Ishikawa (cell line): Measurements from ENCODE around the gene NFXL1.
A peak's percentile ranks its signal among the peaks of the same experiment; 100 is the strongest.

Source experiments
- CEBPB ChIP-seq: IDR thresholded peaks from 2 replicates; pipeline ENCODE4 v1.6.1; 2012
- CREB1 ChIP-seq: IDR thresholded peaks from 2 replicates; pipeline ENCODE4 v1.6.1; 2012; ENCODE audit warnings: low read depth
- EGR1 ChIP-seq: IDR thresholded peaks from 2 replicates; pipeline ENCODE4 v1.6.1; 2012
- EP300 ChIP-seq: IDR thresholded peaks from 2 replicates; pipeline ENCODE4 v1.6.1; 2012; ENCODE audit warnings: borderline replicate concordance
- FOXM1 ChIP-seq: IDR thresholded peaks from 2 replicates; pipeline ENCODE4 v1.6.1; 2012; ENCODE audit warnings: low read depth, borderline replicate concordance
- NFIC ChIP-seq: IDR thresholded peaks from 2 replicates; pipeline ENCODE4 v1.6.1; 2012
- RAD21 ChIP-seq: IDR thresholded peaks from 2 replicates; pipeline ENCODE4 v1.6.1; 2012; ENCODE audit warnings: low read depth
- TAF1 ChIP-seq: IDR thresholded peaks from 2 replicates; pipeline ENCODE4 v1.6.1; 2012; ENCODE audit warnings: low read depth, mild to moderate bottlenecking
- TCF12 ChIP-seq: IDR thresholded peaks from 2 replicates; pipeline ENCODE4 v1.6.1; 2012; ENCODE audit warnings: low read depth
- TEAD4 ChIP-seq: IDR thresholded peaks from 2 replicates; pipeline ENCODE4 v1.6.1; 2012
- YY1 ChIP-seq: IDR thresholded peaks from 2 replicates; pipeline ENCODE4 v1.6.1; 2012; ENCODE audit warnings: low read depth
- ZBTB7A ChIP-seq: IDR thresholded peaks from 2 replicates; pipeline ENCODE4 v1.6.1; 2012; ENCODE audit warnings: low read depth
- TF ChIP-seq, protein P1 (sequence below): IDR thresholded peaks from 2 replicates; pipeline ENCODE4 v1.6.1; 2012
- TF ChIP-seq, protein P2 (sequence below): IDR thresholded peaks from 2 replicates; pipeline ENCODE4 v1.6.1; 2012; ENCODE audit warnings: low read depth, mild to moderate bottlenecking
- TF ChIP-seq, protein P3 (sequence below): IDR thresholded peaks from 2 replicates; pipeline ENCODE4 v1.6.1; 2012

The NFXL1 gene

DNA sequence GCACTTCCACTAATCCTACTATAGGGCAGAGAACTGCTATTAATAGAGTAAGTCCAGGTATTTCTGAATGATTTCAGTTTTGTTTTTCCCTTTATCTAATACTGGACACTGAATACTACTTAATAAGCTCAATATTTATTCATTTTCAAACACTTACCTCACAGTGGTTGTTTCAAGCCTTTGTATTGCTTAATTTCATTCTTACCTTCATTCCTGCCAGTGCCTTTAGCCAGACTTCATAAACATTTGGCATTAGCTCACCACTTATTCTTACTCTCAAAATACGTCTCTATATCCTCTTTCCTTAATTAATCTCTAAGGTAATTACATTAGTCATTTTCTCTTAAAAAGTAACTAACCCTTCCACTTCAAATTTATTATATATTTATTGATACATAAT lies 57.7 kb downstream of the NFXL1 start:
- TF ChIP-seq, protein P1, sequence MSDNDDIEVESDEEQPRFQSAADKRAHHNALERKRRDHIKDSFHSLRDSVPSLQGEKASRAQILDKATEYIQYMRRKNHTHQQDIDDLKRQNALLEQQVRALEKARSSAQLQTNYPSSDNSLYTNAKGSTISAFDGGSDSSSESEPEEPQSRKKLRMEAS: no peak
- no peak for TF ChIP-seq TAF1

DNA sequence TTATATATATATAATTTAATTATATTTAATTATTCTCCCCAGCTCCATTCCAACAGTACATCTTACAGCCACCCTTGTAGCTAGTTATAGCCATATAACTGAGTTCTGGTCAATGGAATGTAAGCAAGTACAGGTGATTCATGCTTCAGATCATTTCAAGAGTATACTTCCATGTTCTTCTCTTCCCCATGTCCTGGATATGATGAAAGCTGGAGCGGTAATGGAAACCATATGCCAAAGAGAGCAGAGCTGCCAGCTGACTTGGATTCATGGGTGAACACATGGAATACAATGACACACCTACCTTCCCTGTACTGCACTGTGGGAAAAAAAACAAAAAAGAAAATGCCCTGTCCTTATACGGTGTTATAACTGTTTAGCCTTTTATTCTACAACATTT lies 59.0 kb downstream of the NFXL1 start:
- TF ChIP-seq, protein P2, sequence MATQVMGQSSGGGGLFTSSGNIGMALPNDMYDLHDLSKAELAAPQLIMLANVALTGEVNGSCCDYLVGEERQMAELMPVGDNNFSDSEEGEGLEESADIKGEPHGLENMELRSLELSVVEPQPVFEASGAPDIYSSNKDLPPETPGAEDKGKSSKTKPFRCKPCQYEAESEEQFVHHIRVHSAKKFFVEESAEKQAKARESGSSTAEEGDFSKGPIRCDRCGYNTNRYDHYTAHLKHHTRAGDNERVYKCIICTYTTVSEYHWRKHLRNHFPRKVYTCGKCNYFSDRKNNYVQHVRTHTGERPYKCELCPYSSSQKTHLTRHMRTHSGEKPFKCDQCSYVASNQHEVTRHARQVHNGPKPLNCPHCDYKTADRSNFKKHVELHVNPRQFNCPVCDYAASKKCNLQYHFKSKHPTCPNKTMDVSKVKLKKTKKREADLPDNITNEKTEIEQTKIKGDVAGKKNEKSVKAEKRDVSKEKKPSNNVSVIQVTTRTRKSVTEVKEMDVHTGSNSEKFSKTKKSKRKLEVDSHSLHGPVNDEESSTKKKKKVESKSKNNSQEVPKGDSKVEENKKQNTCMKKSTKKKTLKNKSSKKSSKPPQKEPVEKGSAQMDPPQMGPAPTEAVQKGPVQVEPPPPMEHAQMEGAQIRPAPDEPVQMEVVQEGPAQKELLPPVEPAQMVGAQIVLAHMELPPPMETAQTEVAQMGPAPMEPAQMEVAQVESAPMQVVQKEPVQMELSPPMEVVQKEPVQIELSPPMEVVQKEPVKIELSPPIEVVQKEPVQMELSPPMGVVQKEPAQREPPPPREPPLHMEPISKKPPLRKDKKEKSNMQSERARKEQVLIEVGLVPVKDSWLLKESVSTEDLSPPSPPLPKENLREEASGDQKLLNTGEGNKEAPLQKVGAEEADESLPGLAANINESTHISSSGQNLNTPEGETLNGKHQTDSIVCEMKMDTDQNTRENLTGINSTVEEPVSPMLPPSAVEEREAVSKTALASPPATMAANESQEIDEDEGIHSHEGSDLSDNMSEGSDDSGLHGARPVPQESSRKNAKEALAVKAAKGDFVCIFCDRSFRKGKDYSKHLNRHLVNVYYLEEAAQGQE: no peak
- no peak for TF ChIP-seq FOXM1
- no peak for TF ChIP-seq CEBPB
- TF ChIP-seq TEAD4: no peak
- TF ChIP-seq, protein P1: no peak
- TF ChIP-seq ZBTB7A: no peak
- TF ChIP-seq EP300: no peak

DNA sequence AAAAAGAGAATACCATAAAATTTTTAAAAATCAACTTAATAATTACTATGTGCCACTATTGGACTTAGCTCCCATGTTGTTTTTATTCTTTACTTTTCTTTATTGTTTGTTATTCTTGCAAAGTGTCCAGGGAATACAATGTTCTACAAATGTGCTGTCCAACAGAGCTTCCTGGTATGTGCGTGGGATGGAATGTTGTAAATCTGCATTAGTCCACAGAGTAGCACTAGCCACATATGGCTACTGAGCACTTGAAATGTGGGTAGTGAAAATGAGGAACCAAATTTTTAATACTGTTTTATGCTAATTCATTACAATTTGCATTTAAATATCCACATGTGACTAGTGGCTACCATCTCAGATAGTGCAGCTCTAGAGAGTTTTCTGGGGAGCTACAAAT lies 62.2 kb downstream of the NFXL1 start:
- TF ChIP-seq TEAD4 (peak; percentile 56), EGR1 (peak; percentile 48)
- TF ChIP-seq, protein P2: no peak

DNA sequence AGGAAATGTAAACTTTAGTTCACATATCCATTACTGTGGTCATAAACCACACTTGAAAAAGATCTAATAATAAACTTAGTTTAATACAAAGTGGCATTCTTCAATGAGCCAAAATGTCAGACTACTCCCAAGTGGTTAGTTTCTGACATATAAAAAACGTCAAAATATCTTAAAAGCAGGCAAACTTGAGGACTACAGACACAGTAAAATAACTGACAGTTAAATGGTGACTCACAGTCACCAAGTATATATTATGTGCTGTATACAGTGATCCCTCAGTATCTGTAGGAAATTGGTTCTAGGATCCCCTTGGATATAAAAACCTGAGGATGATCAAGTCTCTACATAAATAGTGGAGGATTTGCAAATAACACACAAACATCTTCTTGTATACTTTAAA lies 64.9 kb downstream of the NFXL1 start:
- TF ChIP-seq CREB1 (no peak), RAD21 (no peak), NFIC (no peak), TAF1 (no peak), EP300 (no peak), CEBPB (no peak), TEAD4 (no peak), ZBTB7A (no peak), FOXM1 (no peak), YY1 (no peak)
- TF ChIP-seq, protein P3, sequence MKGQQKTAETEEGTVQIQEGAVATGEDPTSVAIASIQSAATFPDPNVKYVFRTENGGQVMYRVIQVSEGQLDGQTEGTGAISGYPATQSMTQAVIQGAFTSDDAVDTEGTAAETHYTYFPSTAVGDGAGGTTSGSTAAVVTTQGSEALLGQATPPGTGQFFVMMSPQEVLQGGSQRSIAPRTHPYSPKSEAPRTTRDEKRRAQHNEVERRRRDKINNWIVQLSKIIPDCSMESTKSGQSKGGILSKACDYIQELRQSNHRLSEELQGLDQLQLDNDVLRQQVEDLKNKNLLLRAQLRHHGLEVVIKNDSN: no peak
- TF ChIP-seq, protein P1: no peak

DNA sequence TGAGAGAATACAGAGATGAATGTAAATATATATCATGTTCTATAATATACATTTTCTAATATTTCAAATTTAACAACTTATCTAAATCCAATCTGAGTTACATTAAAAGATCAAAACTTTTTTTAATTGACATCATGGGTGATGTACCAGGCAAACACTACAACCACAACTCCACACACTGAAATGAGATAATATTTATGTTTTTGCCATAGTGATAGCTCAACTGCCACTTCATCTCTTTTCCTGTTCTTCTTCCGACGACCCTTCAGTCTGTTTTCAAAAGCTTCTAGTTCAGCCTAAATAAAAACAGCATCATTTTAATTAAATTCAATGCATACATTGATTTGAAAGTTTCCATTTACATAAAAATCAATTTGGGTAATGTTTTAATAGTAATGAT lies 66.3 kb downstream of the NFXL1 start:
- TF ChIP-seq RAD21 (no peak), NFIC (no peak), CREB1 (no peak), TAF1 (no peak), EGR1 (no peak), YY1 (no peak), TCF12 (no peak), FOXM1 (no peak)
- TF ChIP-seq, protein P2: no peak
- TF ChIP-seq, protein P3: no peak
- TF ChIP-seq, protein P1: no peak

DNA sequence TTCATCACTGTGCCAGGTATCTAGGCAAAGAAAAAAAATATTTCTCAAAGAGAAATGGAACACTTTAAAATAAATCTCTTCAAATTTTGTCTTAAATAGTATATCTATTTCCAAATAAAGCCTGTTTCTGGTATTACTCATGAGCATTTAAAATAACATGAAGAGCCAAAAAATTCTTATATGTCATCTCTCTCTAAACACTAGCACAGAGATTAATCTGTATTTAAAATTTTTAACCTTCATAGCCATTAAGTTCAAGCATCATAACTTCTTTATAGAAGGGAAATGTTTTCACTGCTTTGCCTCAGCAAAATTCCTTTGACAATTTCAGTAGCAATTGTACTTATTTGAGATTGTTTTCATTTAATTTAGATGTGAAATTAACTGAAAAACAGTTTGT lies 71.4 kb downstream of the NFXL1 start:
- TF ChIP-seq FOXM1 (no peak), NFIC (no peak), ZBTB7A (no peak), EP300 (no peak), TEAD4 (no peak), TAF1 (no peak), TCF12 (no peak), CEBPB (no peak), RAD21 (no peak), EGR1 (no peak), YY1 (no peak)
- TF ChIP-seq, protein P2: no peak
- TF ChIP-seq, protein P3: no peak
